Endothelial cell of umbilical vein (primary cell): ENCODE results near the gene CLPX. TPM values are rescaled to one million over a fixed set of nuclear protein-coding genes. Genes with fewer than 3 reads are reported as not detected.

ENCODE experiments used
- BruUV-seq: library from RNA; stranded (reverse); fragments of 400-500 nt; replicated peaks from 2 replicates; lab custom pipeline; 2021; lab: Mats Ljungman, UMichigan
- CTCF ChIA-PET: fragments of 300-600, 350-600 bp; sonication (Branson Sonifier 250); formaldehyde crosslinking; loops from one replicate; lab custom pipeline; 2021; ENCODE audit warnings: antibody characterized with exemption, inconsistent platforms; lab: Charles Lee
- POLR2A ChIA-PET: fragments of 300-600, 350-600 bp; sonication (Branson Sonifier 250); formaldehyde crosslinking; loops from one replicate; lab custom pipeline; 2021; ENCODE audit warnings: antibody characterized with exemption, inconsistent platforms; lab: Charles Lee
- DNase-seq: peaks from one replicate; pipeline ENCODE4 v3.0.0-alpha.2; 2011; ENCODE audit warnings: low read depth, low spot score
- FAIRE-seq: peaks from 2 replicates; lab custom pipeline; 2011; peaks lifted over from hg19 to GRCh38; lab: Jason Lieb, UNC
- H2AFZ ChIP-seq: 2 replicates; pipeline ENCODE4 v1.6.0; 2012; ENCODE audit warnings: low read depth, low read length, control low read depth, inconsistent platforms
- H3K27ac ChIP-seq: 2 replicates; pipeline ENCODE4 v1.5.1; 2011; ENCODE audit warnings: low read depth, mild to moderate bottlenecking, control low read depth, low read length, moderate library complexity; ENCODE audit not compliant: insufficient read depth
- H3K27me3 ChIP-seq, 2 experiments: 2 replicates each; pipeline versions ENCODE4 v1.6.0 to v1.6.1; 2011; ENCODE audit warnings: low read length in 2 of 2, mixed read lengths in 1 of 2; ENCODE audit not compliant: control insufficient read depth in 2 of 2, insufficient read depth in 2 of 2
- H3K36me3 ChIP-seq, 2 experiments: 2 replicates in 1 of 2; 3 replicates in 1 of 2; pipeline ENCODE4 v1.5.1; 2011; ENCODE audit warnings: low read length in 2 of 2, mild to moderate bottlenecking in 1 of 2, moderate library complexity in 1 of 2; ENCODE audit not compliant: control insufficient read depth in 2 of 2, insufficient read depth in 2 of 2; ENCODE audit errors: extremely low read depth in 1 of 2
- H3K4me1 ChIP-seq: 3 replicates; pipeline ENCODE4 v1.5.1; 2011; ENCODE audit warnings: mild to moderate bottlenecking, low read length; ENCODE audit not compliant: control insufficient read depth, insufficient read depth; ENCODE audit errors: extremely low read depth
- H3K4me2 ChIP-seq: 2 replicates; pipeline ENCODE4 v1.6.1; 2011; ENCODE audit warnings: low read length, control low read depth, mixed read lengths; ENCODE audit not compliant: insufficient read depth
- H3K4me3 ChIP-seq, 3 experiments: fragments of 200-600 bp in 1 of 3; sonication (generic), shearing (Covaris generic) in 1 of 3; replicated peaks in 1 of 3; 2 replicates each; pipeline ENCODE4 v1.5.1; 2011 to 2016; ENCODE audit warnings: control low read depth in 3 of 3, low read length in 3 of 3, mild to moderate bottlenecking in 2 of 3, inconsistent platforms in 1 of 3, low read depth in 1 of 3, moderate library complexity in 1 of 3; ENCODE audit not compliant: insufficient read depth in 1 of 3
- H3K79me2 ChIP-seq: 2 replicates; pipeline ENCODE4 v1.6.0; 2012; ENCODE audit warnings: low read length, inconsistent platforms; ENCODE audit not compliant: control insufficient read depth, insufficient read depth
- H3K9ac ChIP-seq: replicated peaks from 2 replicates; pipeline ENCODE3; 2011; ENCODE audit warnings: low read length, control low read depth; ENCODE audit not compliant: insufficient read depth; ENCODE audit errors: extremely low read depth
- H3K9me1 ChIP-seq: replicated peaks from 3 replicates; pipeline ENCODE4 v1.6.0; 2011; ENCODE audit warnings: mild to moderate bottlenecking, low read length; ENCODE audit not compliant: control insufficient read depth, insufficient read depth; ENCODE audit errors: extremely low read depth
- H3K9me3 ChIP-seq: replicated peaks from 2 replicates; pipeline ENCODE4 v1.5.1; 2012; ENCODE audit warnings: low read length, inconsistent platforms; ENCODE audit not compliant: control insufficient read depth, insufficient read depth
- H4K20me1 ChIP-seq: replicated peaks from 2 replicates; pipeline ENCODE3; 2011; ENCODE audit warnings: mild to moderate bottlenecking, low read length; ENCODE audit not compliant: control insufficient read depth, insufficient read depth; ENCODE audit errors: extremely low read depth
- CTCF ChIP-seq, 2 donors: IDR thresholded peaks; 1 replicate in 1 of 2; 2 replicates in 1 of 2; pipeline ENCODE4 v1.5.1; 2011; ENCODE audit warnings: low read length in 2 of 2, mild to moderate bottlenecking in 2 of 2, moderate library complexity in 2 of 2, control low read depth in 1 of 2, inconsistent platforms in 1 of 2, low read depth in 1 of 2; ENCODE audit not compliant: insufficient read depth in 1 of 2; ENCODE audit errors: extremely low read depth in 1 of 2
- EZH2 ChIP-seq: IDR thresholded peaks from 2 replicates; pipeline ENCODE4 v1.6.1; 2012; ENCODE audit warnings: borderline replicate concordance, low read depth, mild to moderate bottlenecking, moderate library complexity, low read length, inconsistent platforms; ENCODE audit not compliant: severe bottlenecking
- FOS ChIP-seq: IDR thresholded peaks from 2 replicates; pipeline ENCODE4 v1.6.1; 2011; ENCODE audit warnings: mild to moderate bottlenecking, low read length, moderate library complexity, borderline replicate concordance; ENCODE audit not compliant: insufficient read depth
- GATA2 ChIP-seq: IDR thresholded peaks from 2 replicates; pipeline ENCODE4 v1.7.0; 2011; ENCODE audit warnings: low read depth, mild to moderate bottlenecking, moderate library complexity, mixed read lengths, low read length; ENCODE audit not compliant: insufficient read length, insufficient read depth
- JUN ChIP-seq: IDR thresholded peaks from 2 replicates; pipeline ENCODE4 v1.6.1; 2011; ENCODE audit warnings: borderline replicate concordance, low read depth; ENCODE audit not compliant: insufficient read length, insufficient read depth
- MAX ChIP-seq: IDR thresholded peaks from 2 replicates; pipeline ENCODE4 v1.6.1; 2011; ENCODE audit not compliant: insufficient read depth, insufficient read length
- MYC ChIP-seq: IDR thresholded peaks from one replicate; pipeline ENCODE4 v1.6.1; 2011; ENCODE audit warnings: mild to moderate bottlenecking, low read depth, low read length
- POLR2A ChIP-seq: IDR thresholded peaks from 2 replicates; pipeline ENCODE4 v1.6.1; 2012; ENCODE audit warnings: low read depth, mild to moderate bottlenecking, control low read depth, low read length
- POLR2AphosphoS5 ChIP-seq: IDR thresholded peaks from 2 replicates; pipeline ENCODE4 v1.6.1; 2012; ENCODE audit warnings: low read depth, mild to moderate bottlenecking, control low read depth, low read length, moderate library complexity; ENCODE audit not compliant: insufficient read depth
- dilution Hi-C: fragments of 300-500 bp; cut with MboI; formaldehyde crosslinking; loops from one replicate; pipeline ENCODE4 v1.15.0; 2019; ENCODE audit warnings: low sequenced_read_pairs; ENCODE audit not compliant: extremely low pct_ligation_motif_present
- intact Hi-C: fragments of 100-400 bp; cut with micrococcal nuclease; formaldehyde crosslinking; loops from one replicate; pipeline ENCODE4 v1.10.0; 2022
- polyA plus RNA-seq, 4 experiments: library from polyadenylated mRNA; depleted of rRNA in 3 of 4; stranded (reverse) in 3 of 4; unstranded in 1 of 4; fragments of >200 nt; gene quantifications; 2 replicates each; pipeline versions ENCODE4 v1.2.1 to v1.2.3, GENCODE V29; 2011 to 2012; ENCODE audit warnings: missing spikeins in 1 of 4
- total RNA-seq: library from RNA; stranded (reverse); gene quantifications from 2 replicates; pipeline ENCODE4 v1.2.3, GENCODE V29; 2021

CLPX gene
- total and polyA plus RNA-seq, 2 donors (not counting 3 experiments of a cell fraction or from before 2014, with no cell fraction given): 11.1 to 41.4 TPM

- no peak overlapping the region for H3K9ac ChIP-seq
- no peak for FAIRE-seq
- H3K4me3 ChIP-seq: no peak overlapping the region
- BruUV-seq: no TSS peak
- H4K20me1 ChIP-seq: no peaks in the 10 kb centered on the region
- no peaks in the 10 kb centered on the region for H3K9me3 ChIP-seq
- no peak overlapping the region for H3K4me2 ChIP-seq
- CTCF ChIA-PET: interaction anchor here (0.8 to 1.1 kb wide), 2 partner anchors 12 to 20 kb away, joined by 3 read pairs; no protein-coding TSS in a partner anchor
- no peaks in the 10 kb centered on the region for H3K9me1 ChIP-seq
- no peak overlapping the region for H3K27ac ChIP-seq
- no peak for TF ChIP-seq MYC
- TF ChIP-seq POLR2A: no peak
- no peak for TF ChIP-seq FOS
- TF ChIP-seq CTCF (IDR thresholded peaks at IDR 0.05; ENCODE audit: extremely low read depth in 1 of 2, insufficient read depth in 1 of 2, low read depth in 1 of 2, low read length in 2 of 2): no peak
- no peak for TF ChIP-seq GATA2
- no peak for TF ChIP-seq POLR2AphosphoS5
- no peak for TF ChIP-seq EZH2
- TF ChIP-seq MAX: no peak
- TF ChIP-seq JUN: no peak
- dilution Hi-C loops (no loop called here), intact Hi-C loops (no loop called here)
- H3K4me1 ChIP-seq: no peaks in the 10 kb centered on the region
- POLR2A ChIA-PET: no interaction called here
- H3K27me3 ChIP-seq: no peaks in the 10 kb centered on the region
- DNase-seq: no peak
- peaks cover 2% of the 10 kb centered on the region for H3K79me2 ChIP-seq
- H3K36me3 ChIP-seq: peaks cover 0 to 5% of the 10 kb centered on the region in 2 experiments
- H2AFZ ChIP-seq: no peak overlapping the region
Observed at GRCh38 chr15:65164139-65164538, 21.0 kb downstream of the CLPX start.
